ENCODE results near the gene LRRC28.

The LRRC28 gene

GRCh38 chr15:99306694-99307338 lies 55.5 kb downstream of the LRRC28 start:
- no peak for DNase-seq (ENCODE audit: extremely low read depth, insufficient read length)
- Histone ChIP-seq H3K27me3 (replicated peaks; ENCODE audit: control insufficient read depth, insufficient read depth, low read length) (no peaks in the 10 kb centered on the region), H3K36me3 (ENCODE audit: control insufficient read depth, insufficient read depth, low read length) (no peaks in the 10 kb centered on the region), H3K4me3 (replicated peaks; ENCODE audit: low read depth, low read length) (no peak overlapping the region)
- TF ChIP-seq CTCF (IDR thresholded peaks at IDR 0.05; ENCODE audit: insufficient read depth, low read length, poor library complexity, severe bottlenecking) = no peak

- no peaks in the 10 kb centered on the region for H3K36me3 ChIP-seq (ENCODE audit: control insufficient read depth, insufficient read depth, low read length)
- no peak overlapping the region for H3K4me3 ChIP-seq (replicated peaks; ENCODE audit: low read depth, low read length)
- no peak for TF ChIP-seq CTCF (IDR thresholded peaks at IDR 0.05; ENCODE audit: insufficient read depth, low read length, poor library complexity, severe bottlenecking)
- no peak for DNase-seq (ENCODE audit: extremely low read depth, insufficient read length)
- H3K27me3 ChIP-seq (replicated peaks; ENCODE audit: control insufficient read depth, insufficient read depth, low read length) = no peaks in the 10 kb centered on the region
These were observed 56.5 kb downstream of the LRRC28 start for GRCh38 chr15:99307735-99308134.

- no peak for TF ChIP-seq CTCF (IDR thresholded peaks at IDR 0.05; ENCODE audit: insufficient read depth, low read length, poor library complexity, severe bottlenecking)
- Histone ChIP-seq H3K27me3 (replicated peaks; ENCODE audit: control insufficient read depth, insufficient read depth, low read length) (no peaks in the 10 kb centered on the region), H3K4me3 (replicated peaks; ENCODE audit: low read depth, low read length) (no peak overlapping the region), H3K36me3 (ENCODE audit: control insufficient read depth, insufficient read depth, low read length) (no peaks in the 10 kb centered on the region)
- no peak for DNase-seq (ENCODE audit: extremely low read depth, insufficient read length)
These were observed 59.5 kb downstream of the LRRC28 start for GRCh38 chr15:99310745-99311144.

- Histone ChIP-seq H3K36me3 (ENCODE audit: control insufficient read depth, insufficient read depth, low read length) (no peaks in the 10 kb centered on the region), H3K4me3 (replicated peaks; ENCODE audit: low read depth, low read length) (no peak overlapping the region), H3K27me3 (replicated peaks; ENCODE audit: control insufficient read depth, insufficient read depth, low read length) (no peaks in the 10 kb centered on the region)
- no peak for TF ChIP-seq CTCF (IDR thresholded peaks at IDR 0.05; ENCODE audit: insufficient read depth, low read length, poor library complexity, severe bottlenecking)
- DNase-seq (ENCODE audit: extremely low read depth, insufficient read length) = no peak
These were observed 60.9 kb downstream of the LRRC28 start for GRCh38 chr15:99312228-99312627.

- no peaks in the 10 kb centered on the region for H3K27me3 ChIP-seq (replicated peaks; ENCODE audit: control insufficient read depth, insufficient read depth, low read length)
- DNase-seq (ENCODE audit: extremely low read depth, insufficient read length) = no peak
- H3K36me3 ChIP-seq (ENCODE audit: control insufficient read depth, insufficient read depth, low read length) = no peaks in the 10 kb centered on the region
- H3K4me3 ChIP-seq (replicated peaks; ENCODE audit: low read depth, low read length) = no peak overlapping the region
- no peak for TF ChIP-seq CTCF (IDR thresholded peaks at IDR 0.05; ENCODE audit: insufficient read depth, low read length, poor library complexity, severe bottlenecking)
These were observed 61.5 kb downstream of the LRRC28 start for GRCh38 chr15:99312794-99313193.

- no peaks in the 10 kb centered on the region for H3K27me3 ChIP-seq (replicated peaks; ENCODE audit: control insufficient read depth, insufficient read depth, low read length)
- no peak for DNase-seq (ENCODE audit: extremely low read depth, insufficient read length)
- no peaks in the 10 kb centered on the region for H3K36me3 ChIP-seq (ENCODE audit: control insufficient read depth, insufficient read depth, low read length)
- no peak overlapping the region for H3K4me3 ChIP-seq (replicated peaks; ENCODE audit: low read depth, low read length)
- no peak for TF ChIP-seq CTCF (IDR thresholded peaks at IDR 0.05; ENCODE audit: insufficient read depth, low read length, poor library complexity, severe bottlenecking)
These were observed 64.4 kb downstream of the LRRC28 start for GRCh38 chr15:99315636-99316035.

Measured in GM06990 (cell line).